ENCODE measurements around the gene RUBCNL.
A peak's percentile ranks its signal among the peaks of the same experiment; 100 is the strongest.

Gene RUBCNL

DNA sequence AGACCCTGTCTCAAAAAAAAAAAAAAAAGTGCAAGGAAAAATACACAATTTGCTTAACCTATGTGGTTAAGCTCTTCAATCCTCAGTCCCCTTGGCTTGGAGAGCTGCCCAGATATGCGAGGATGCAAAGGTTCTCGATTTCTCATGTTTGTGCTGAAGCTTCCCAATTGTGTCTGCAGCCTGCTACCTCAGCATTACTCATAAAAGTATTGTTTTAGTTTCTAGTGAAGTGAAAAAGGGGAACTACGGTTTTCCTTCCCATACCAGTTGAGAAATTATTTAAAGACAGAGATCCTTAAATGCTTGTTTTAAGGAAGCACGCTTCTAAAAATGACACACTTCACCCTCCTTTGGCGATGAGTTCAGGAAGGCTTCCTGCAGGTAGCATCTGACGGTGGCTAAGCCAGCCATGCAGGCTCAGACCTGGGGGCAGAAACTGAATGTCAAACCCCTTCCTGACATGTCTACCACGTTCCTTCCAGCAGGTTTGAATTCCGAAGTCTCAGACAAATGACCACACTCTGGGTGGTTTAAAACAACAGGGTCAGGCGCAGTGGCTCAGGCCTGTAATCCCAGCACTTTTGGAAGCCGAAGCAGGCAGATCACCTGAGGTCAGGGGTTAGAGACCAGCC is 47.9 kb downstream of the RUBCNL start:
- DNase-seq: no peak

DNA sequence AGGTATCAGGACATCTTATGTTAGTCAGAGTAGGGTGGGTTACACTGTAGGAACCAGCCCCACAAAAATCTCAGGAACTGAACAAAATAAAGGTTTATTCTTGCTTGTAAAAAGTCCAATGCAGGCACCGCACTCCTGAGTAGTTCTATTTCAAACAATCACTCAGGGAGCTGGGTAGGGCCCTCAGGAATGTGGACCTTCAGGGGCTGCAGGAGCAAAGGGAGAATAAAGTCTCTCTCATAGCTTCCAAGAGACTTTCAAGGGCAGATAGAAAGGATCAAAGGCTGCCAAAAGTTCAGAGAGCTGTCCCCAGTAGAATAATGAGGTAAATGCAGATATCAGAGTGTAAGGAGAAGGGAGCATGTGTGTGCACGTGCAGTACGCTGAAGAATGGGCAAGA is 49.4 kb downstream of the RUBCNL start:
- DNase-seq: no peak

DNA sequence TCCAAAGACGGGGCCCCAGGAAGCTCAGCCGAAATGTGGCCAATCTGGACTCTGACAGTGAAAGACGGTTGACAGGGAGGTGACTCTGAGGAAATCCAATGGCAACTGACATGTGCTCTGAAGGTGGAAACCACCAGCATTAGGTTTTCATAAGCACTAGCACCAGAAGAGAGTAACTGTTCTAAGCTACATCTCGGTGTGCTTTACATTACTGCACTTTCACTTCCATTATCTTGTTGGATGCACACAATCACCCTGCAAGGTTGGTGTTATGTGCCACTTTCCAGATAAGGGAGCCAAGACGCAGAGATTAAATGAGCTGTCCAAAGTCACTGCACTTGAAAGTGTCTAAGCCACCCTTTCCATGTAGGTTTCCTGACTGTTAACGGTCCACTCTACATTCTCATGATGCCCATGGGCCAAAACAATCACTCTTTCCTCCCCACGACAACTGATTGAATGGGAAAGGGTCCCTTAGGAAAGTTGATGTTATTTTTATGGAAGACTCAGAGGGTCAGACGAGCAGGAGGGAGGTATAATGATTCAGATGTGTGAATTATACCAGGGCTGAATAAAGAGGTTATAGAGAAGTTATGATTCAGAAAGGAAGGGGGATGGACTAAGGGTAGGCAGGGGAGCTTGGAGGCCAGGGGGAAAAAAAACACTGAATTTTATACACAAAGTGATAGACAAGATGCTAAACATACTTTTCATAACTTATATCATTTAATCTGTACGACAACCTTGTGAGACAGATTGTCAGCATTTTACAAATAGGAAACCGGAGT is 52.8 kb downstream of the RUBCNL start:
- DNase-seq: no peak

DNA sequence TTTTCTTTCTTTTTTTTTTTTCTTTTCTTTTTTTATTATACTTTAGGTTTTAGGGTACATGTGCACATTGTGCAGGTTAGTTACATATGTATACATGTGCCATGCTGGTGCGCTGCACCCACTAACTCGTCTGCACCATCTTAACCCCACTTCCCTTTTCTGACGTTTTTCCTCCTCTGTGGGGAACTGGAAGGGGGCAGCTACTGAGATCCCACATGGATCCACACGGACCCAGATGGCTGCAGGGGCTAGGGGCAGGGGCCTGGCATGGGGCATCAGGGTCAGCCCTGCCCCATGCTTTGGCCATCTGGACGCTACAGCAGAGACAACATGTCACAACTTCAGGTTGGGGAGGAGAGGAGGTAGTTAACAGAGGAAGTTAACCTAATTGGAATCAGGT is 54.3 kb downstream of the RUBCNL start:
- DNase-seq: no peak

DNA sequence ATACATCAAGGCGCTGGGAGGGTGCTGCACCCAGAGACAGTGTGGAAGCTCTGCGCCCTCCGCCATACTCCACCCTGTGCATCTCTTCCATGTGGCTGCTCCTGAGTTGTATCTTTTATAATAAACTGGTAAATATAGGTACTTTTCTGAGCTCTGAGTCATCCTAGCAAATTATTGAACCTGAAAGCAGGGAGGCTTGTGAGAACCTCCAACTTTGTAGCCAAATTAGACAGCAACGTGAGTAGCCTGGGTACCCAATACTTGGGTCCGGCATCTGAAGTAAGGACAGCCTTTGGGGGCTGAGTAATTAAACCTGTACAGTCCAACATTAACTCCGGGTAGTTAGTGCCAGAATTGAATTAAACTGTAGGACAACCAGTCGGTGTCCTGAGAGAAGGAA is 57.4 kb downstream of the RUBCNL start:
- no peak for DNase-seq

DNA sequence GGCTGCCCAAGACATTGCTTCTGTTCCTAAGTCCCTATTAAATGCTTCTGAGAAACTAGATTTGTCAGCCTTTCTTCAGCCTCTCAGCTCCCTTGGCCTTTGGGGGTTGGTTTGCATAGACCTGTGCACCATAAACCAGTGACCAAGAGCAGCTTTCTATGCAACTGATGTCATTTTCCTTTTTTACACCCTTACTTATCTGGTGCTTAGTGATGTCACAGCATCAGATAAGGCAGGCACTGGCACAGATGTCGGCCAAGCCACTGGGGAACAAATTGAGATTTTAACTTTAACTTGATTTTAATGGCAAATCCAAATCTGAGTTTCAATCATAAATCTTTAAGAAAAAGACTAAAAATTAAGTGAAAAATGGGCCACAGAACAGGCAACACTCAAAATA is 59.8 kb downstream of the RUBCNL start:
- DNase-seq: no peak

DNA sequence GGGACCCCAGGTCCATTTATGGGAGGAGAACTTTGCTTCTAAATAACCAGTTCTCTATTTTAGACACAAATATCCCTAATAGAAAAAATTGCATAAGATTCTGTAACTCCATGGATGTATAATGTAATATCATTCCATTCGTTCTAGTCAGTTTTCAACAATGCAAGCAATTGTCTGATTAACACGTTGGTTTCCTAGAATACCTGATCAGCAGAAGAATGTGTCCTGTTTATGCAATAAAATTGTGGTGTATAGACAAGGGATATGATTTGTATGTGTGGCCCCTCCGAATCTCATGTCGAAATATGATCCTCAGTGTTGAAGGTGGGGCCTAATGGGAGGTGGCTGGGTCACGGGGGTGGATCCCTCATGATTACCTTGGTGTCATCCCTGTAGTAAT is 62.1 kb downstream of the RUBCNL start:
- no peak for DNase-seq

DNA sequence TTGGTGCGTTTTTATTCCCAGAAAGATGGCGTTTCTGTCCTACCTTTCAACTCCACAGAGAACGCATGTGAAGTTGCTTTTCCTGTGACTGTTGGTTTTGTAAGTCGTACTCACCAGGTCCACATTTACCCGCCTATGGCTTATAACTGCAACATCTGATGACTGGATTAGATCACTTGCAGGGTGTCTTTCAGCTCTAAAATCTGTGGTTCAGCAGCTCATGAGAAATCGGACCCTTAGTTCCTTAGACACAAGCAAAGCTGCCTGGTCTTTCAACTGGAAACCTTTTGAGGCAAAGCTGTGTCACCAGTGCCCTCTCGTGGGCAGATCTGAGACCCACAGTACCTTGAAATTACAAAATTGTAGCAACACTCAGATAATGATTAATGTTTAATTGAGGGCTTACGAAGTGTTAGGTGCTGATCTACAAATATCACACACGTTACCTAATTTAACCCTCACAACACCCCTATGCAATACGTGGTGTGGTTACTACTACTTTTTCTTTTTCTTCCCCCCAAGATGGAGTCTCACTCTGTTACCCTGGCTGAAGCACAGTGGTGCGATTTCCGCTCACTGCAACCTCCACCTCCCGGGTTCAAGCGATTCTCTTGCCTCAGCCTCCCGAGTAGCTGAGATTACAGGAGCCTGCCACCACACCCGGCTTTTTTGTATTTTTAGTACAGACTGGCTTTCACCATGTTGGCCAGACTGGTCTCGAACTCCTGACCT is 65.4 kb downstream of the RUBCNL start:
- peak; percentile 63 to 66 for DNase-seq

DNA sequence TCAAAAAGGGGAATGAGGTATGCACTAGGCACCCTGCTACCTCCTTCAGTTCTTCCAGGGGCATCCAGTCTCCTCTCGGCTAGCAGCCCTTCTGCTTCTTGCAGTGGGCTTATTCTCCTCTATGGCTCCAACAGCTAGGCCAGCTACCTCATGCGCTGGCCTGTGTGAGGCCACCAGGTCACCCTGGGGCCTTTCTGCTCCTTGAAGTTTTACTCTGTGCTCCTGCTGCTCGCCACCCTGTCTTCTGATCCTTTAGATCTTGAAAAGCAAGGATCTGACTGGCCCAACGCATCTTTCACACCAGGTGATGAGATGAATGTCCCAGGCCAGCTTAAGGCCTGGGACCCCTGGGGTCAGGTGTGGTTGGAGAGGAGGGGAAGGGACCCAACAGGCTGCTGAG is 66.2 kb downstream of the RUBCNL start:
- no peak for DNase-seq

DNA sequence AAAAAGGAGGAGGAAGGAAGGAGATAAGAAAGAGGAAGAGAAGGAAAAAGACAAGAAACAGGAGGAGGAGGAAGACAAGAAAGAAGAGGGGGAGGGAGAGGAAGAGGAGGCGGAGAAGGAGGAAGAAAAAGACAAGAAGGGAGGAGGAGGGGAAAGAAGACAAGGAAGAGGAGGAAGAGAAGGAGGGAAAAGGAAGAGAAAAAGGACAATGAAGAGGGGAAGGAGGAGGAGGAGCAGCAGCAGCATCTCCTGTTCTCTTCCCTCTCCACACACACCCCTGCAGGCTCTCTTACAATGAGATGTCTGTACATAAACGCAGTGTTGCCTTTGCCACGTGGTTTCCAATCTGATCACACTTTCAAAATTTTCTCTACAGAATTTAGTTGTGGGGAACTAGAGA is 66.6 kb downstream of the RUBCNL start:
- no peak for DNase-seq

DNA sequence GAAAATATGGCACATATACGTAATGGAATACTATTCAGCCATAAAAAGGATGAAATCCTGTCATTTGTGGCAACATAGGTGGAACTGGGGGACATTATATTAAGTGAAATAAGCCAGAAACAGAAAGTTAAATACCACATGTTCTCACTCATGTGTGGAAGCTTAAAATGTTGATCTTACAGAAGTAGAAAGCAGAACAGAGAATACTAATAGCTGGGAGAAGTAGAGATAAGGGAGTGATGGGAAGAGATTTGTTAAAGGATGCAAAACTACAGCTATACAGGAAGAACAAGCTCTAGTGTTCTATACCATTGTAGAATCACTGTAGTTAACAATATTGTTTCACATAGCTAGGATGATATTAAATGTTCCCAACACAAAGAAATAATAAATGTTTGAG is 68.1 kb downstream of the RUBCNL start:
- no peak for DNase-seq

DNA sequence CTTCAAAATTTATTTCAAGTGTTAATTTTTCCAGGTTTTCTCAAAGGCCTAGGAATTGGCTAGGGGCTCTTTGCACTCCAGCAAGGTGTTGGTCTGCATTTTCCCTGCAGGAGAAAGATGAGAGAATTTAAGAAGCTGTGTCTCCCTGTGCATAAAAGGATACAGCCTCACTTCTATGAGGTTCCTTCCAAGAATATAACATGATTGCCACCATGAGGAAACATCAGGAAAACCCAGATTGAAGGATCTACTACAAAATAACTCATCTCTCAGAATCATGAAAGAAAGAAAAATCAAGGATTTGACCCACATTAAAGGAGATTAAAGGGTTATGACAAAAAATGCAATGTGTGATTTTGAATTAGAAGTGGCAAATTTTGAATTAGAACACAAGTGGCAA is 69.9 kb downstream of the RUBCNL start:
- no peak for DNase-seq

DNA sequence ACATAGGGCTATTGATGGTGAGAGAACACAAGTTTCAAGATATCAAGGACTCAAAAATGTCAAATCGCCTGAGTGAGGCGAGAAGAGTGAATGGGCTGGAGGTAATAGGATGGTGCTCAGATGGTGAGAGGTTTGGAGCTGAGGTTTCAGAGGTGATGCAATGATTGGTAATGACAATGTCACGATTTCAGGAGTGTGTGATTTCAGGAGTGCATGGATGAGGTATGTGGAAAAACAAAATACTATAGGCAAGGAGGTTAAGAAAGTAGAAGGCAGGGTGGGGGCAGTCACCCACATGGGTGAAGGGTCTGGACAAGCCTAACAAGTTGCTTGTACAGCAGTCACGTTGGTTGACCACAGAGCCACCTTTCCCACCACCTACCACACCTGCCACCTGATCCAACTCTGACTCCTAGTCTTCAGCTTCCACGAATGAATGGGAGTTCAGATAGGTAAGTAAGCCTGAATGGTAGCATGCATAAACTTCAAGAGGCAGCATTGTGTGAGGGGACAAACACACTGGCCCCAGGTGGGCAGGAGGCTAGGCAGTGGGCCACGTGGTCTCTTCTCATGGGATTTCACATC is 71.5 kb downstream of the RUBCNL start:
- no peak for DNase-seq

DNA sequence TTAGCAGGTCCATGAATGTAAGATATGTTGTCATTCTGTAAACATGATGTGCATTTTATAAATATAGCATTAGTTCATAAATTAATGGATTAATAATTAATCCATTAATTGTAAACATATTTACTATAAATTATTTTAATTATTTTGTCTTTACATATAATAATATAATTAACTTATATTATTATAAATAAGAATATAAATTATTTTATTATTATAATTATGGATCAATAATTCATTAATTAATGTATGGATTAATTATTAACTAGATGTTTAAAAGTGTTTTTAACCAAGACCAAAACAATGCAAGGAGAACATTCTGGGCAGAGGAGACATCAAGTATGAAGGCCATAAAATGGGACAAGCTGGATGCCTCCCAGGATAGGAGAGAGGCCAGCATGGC is 72.0 kb downstream of the RUBCNL start:
- DNase-seq: no peak

DNA sequence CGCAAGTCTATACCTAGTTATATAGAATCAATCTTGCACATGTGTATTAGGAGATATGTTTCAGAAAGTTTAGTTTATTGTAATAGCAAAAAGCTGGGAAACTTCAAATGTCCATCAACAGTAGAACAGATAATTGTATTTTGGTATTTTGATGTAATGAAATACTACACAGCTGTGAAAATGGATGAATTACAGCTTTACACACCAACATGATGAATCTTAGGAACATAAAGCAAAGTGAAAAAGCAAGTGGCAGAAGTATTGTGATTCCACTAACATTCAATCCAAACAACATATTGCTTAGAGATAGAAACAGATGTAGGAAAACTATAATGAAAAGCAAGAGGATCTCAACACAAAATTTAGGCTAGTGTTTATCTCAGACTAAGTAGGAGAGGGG is 72.5 kb downstream of the RUBCNL start:
- no peak for DNase-seq

DNA sequence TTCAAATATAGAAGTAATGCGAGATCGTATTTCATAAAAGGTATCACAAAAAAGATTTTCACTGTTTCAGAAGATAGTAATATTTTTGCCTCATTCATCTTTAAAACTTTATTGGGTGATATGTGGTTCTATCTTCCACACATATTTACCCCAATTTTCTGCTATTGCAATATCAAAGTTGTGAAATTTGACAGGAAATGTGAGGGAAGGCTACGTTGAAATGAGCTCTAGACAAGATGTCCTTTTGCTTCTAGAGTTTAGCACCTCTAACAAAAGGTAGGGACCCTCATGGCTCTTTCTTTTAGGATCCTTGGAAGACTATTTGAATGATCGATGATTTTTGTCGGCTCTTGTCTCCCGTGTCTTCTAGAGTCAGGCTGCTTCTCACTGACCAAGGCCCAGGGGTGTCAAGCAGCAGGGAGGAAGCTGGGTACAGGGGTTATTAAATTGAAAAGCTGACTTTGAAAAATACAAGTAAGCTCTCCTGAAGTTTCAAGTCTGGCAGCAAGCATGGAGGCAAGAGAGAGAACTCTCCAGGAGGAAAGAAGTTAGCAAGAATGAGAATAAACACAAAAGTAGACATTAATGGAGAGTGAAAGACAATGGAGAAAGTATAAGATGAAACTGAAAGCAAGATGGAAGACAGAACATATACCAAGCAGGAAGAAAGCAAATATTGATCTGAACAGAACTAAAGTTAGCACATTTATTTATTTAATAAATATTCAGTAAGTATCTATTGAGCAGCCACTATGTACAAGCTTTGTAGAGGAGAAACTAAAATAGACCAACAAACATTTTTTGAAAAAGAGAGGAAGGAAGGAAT is 73.4 kb downstream of the RUBCNL start:
- no peak for DNase-seq

DNA sequence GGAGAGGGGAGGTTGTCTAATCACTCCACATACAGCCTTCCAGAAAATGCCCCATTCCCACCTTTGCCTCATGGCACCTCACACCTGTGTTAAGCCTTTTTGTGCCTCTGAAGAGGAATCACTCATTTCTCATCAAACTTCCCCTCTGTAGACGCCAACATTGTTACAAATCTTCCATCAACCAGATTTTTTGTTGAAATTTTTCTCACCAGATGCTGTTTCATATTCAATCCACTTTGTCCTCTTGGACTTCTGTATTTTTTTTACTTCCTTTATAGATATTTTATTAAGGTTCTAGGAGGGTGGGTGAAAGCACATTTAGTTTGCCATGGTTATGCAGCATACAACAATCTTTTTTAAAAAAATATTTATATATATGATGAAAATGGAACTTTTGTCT is 74.0 kb downstream of the RUBCNL start:
- no peak for DNase-seq

DNA sequence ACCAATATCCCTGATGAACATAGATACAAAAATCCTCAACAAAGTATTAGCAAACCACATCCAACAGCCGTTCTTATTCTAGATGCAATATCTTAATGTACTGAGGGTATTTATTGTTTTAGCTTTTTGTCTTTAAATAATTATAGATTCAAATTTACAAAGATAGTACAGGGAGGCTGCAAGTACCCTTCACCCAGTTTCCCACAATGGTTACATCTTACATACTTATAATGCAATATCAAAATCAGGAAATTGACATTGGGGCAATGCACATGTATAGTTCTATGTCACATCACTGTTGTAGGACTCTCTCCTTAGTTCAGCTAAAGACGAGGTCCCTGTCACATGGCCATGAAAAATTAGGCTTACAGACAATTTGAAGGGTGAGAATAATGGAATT is 75.8 kb downstream of the RUBCNL start:
- DNase-seq: no peak

DNA sequence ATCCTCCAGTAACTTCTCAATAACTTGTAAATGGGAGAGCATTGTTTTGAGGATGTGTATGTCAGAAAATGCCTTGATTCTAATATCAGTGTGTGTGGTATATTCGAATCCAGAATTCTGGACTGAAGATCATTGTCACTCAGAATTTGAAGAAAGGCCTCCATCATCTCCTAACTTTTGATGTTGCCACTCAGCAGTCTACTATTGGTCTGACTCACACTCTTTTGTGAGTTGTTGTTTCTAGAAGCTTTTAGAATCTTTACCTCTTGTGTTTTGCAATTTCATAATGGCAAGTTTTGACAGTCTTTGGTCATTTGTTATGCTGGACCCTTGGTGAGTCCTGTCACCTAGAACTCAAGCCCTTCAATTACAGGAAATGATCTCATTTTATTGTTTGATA is 77.0 kb downstream of the RUBCNL start:
- DNase-seq: no peak

DNA sequence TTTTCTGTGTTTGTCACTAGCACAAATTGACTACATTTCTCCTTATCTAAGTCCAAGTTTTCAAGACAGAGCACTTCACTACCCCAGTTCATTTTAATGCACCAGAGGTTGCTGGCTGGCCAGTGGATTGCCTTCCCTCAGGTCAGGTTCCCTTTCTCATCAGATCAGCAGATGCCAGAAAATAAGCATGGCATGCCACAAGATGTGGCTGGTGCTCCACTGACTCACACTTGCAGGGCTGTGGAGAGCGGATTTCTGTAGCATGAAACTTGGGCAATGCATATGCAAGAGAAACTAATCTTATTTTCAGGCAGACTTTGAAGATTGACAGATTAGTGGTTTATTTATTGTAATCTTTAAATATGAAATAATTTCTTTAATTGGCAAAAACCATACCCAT is 79.5 kb downstream of the RUBCNL start:
- no peak for DNase-seq

DNA sequence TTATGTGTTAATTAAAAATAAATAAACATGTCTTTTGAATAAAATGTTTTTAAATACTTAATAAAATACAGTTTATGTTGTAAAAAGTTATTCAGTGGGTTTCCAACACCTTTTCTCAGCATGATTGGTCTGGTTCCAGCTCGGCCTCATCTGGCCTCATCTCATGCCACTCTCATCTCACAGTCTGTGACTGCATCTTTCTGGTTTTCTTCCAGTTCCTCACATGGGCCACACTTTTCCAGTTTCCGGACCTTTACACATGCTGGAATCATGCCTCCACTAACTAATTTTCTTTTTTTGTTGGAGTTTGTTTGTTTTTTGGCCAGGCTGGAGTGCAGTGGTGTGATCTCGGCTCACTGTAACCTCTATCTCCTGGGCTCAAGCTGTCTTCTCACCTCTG is 82.5 kb downstream of the RUBCNL start:
- DNase-seq: no peak

DNA sequence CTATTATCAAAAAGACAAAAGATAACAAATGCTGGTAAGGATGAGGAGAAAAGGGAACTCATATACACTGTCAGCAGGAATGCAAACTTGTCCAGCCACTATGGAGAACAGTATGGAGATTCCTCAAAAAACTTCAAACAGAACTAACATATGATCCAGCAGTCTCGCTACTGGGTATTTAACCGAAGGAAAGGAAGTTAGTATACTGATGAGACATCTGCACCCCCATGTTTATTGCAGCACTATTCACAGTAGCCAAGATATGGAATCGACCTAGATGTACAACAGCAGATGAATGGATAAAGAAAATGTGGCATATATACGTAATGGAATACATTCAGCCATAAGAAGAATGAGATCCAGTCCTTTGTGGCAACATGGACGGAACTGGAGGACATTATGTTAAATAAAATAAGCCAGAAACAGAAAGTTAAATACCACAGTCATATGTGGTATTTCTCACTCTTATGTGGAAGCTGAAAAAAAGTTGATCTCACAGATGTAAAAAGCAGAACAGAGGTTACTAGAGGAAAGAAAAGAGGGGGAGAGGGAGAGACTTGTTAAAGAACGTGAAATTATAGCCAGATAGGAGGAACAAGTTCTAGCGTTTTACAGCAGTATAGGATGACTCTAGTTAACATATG is 83.2 kb downstream of the RUBCNL start:
- no peak for DNase-seq

Measured in stimulated activated CD4-positive, alpha-beta T cell treated with anti-CD3 and anti-CD28 coated beads, Interleukin-4, amount 100 ng/mL, for 4 hours (primary cell).